HG02759 (cell line): ENCODE results near the gene COL26A1.
"Not testable (repeated sequence)": the region's sequence is repeated elsewhere in the genome, so short reads cannot be mapped to it uniquely, and the experiment has no call there.

ENCODE experiments used
- ATAC-seq: cut with Tn5 transposase; IDR thresholded peaks from one replicate; pipeline ENCODE4 v1.9.1; 2021; ENCODE audit warnings: mild to moderate bottlenecking, moderate library complexity; ENCODE audit not compliant: unreplicated experiment

Gene COL26A1

DNA sequence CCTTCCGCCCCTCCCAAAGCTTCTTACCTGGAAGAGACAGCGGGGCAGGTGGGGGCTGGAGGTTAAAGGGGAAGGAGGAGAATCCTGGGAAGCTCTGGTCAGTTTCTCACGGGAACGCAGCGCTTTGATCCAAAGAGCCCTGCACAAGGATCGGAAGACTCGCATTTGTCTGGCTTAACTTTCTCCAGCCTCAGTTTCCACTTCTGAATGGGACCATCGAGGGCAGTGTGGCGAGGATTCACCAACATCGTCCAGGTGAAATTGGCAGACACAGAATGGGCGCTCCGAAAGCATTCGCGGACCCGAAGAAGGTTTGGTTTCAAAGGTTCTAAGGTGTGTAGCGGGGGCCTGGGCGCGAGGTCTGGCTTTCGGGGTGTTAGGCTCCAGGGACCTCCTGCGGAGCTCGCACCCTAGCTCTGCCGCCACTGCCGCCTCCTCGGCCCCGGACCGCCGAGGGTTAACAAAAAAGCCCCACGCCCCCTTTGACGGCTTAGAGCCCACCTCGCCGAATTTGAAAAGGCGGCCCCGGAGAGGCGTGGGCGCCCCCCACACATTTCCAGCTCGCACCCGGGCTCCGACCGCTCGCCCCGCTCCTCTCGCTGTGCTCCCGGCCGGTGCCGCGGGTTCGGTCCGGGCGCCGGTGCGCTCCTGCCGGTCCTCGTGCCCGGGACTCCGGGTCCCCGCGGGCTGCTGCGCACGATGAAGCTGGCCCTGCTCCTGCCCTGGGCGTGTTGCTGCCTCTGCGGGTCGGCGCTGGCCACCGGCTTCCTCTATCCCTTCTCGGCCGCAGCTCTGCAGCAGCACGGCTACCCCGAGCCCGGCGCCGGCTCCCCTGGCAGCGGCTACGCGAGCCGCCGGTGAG, at the start of gene COL26A1:
Gene COL26A1, plus strand, starts transcription at position 542 of the 862 bp plus-strand sequence. Its CDS starts 158 bp downstream, at position 700.
- no peak for ATAC-seq

DNA sequence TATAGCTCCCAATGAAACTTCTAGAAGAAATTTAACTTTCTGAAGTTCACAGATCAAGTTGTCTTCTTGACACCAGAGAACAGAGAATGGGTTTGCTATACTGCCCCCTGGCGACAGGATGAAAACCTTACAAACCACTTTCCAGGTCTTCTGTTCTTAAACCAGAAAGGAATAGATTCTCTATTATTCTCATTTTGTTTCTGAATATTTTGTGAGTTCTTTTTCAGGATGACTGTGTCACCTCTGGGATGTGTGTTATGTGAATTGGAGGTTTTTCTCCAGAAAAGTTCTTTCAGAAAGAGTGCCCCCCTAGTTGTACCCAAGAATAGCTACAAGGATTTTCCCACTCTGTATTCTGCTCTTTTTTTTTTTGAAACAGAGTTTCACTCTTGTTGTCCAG, 47.3 kb upstream of the COL26A1 start:
- ATAC-seq, result no peak

DNA sequence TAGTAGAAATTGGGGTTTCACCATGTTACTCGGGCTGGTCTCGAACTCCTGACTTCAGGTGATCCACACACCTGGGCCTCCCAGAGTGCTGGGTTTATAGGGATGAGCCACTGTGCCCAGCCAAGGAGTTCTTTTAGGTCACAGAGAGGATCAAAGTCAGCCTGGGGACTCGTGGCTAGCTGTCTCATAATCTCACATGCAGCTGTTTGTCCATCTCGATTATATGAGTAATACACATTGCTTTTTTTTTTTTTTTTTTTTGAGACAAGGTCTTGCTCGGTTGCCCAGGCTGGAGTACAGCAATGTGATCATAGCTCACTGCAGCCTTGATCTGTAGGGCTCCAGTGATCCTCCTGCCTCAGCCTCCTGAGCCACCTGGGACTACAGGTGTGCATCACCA, 43.3 kb upstream of the COL26A1 start:
- no peak for ATAC-seq

DNA sequence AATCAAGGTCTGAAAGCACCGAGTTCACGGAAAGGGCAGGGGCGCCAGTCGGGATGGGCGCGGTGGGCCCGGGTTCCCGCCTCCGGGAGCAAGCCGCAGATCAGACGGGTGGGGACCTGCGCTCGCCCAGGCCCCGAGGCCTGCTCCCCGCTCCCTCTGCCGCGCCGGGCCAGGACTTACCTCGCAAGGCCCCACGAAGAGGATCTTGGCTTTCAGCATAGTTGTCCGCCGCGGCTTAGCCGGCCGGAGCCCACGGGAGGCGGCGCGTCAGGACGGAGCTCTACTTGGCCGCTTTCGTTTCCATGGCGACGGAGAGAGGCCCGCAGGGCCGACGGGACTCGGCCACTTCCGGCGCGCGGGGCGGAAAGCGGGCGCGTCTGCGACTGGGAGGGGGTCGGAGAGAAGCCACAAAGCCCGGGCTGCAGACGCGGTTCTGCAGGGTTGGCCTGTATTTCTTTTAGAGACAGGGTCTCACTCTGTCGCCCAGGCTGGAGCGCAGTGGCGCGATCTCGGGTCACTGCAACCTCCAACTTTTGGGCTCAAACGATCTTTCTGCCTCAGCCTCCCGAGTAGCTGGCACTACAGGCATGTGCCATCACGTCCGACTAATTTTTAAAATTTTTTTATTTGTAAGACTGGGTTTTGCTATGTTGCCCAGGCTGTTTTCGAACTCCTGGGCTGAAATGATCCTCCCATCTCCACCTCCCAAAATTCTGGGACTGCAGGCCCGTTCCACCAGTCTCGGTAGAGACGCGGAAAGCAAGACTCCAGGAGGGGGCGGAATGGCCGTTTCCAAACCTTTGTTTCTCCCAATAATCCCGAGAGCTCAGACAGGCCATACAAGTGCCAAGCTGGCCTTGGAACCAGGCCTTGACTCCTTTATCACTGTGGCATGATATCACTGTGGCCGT, 40.9 kb upstream of the COL26A1 start, which contains the start of gene IFT22:
Gene IFT22, minus strand, starts transcription at position 322 of the 911 bp plus-strand sequence. Its CDS starts 103 bp downstream, at position 219.
- peak; percentile 99 for ATAC-seq

DNA sequence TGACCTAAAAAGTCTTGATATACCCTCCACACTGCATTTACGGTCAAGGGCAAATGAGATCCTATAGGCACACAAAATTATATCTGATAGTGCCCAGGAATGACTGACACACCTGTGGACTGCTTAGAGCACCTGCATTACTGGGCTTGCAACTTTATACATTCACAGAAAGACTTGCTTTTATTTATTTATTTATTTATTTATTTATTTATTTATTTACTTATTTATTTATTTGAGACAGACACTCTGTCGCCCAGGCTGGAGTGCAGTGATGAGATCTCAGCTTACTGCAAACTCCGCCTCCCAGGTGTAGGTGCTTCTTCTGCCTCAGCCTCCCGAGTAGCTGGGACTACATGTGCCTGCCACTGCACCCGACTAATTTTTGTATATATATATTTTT, 34.5 kb upstream of the COL26A1 start:
- no peak for ATAC-seq

DNA sequence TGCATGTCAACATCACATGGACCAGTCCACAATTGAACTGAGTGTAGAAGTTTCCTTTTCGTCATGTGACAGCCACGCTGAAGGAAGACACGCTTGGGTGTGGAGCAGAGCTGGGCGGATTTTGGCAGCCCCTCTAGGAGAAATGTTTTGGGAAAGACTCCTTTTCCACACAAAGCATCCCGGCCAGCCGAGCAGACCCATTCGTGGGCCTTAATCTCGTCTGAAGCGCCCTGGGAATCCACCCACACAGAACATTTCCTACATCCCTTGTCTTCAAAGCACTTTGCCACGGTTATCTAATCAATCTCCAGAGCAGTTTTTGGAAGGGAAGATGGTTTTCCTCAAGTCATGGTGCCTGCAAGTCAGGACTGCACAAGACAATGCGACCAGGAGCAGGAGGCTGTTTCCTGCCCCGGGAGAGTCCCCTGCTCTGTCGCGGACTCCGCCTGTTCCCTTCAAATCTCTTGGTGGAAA, 32.6 kb upstream of the COL26A1 start:
- ATAC-seq, result no peak

DNA sequence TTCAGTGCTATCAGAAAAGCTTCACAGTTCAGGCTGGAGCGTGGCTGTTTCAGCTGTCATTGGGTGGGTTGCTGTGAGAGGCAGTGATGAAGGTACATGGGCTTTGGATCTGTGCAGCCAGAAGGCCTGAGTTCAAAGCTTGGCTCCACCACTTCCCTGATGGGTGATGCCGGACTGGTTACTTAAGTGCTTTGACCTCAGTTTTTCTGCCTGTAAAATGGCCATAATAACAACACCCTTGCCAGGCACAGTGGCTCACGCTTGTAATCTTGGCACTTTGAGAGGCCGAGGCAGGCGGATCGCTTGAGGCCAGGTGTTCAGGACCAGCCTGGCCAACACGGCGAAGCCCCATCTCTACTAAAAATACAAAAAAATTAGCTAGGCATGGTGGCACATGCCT, 30.6 kb upstream of the COL26A1 start:
- ATAC-seq, result no peak

DNA sequence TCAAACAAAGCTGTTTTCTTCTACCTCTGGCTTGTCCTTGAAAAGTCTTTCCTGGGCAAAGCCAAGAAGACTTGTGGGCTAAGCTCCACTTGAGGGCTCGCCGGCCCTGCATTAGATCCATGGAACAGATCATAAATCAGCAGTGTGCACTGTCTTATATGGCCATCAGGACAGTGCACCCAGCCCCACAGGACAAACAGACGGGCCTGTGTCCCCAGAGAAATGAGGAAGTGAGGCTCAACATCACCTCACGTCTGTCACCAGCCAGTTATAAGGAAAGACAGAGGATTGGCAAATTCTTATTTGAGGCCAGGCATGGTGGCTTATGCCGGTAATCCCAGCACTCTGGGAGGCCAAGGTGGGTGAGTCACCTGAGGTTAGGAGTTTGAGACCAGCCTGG, 28.8 kb upstream of the COL26A1 start:
- no peak for ATAC-seq

DNA sequence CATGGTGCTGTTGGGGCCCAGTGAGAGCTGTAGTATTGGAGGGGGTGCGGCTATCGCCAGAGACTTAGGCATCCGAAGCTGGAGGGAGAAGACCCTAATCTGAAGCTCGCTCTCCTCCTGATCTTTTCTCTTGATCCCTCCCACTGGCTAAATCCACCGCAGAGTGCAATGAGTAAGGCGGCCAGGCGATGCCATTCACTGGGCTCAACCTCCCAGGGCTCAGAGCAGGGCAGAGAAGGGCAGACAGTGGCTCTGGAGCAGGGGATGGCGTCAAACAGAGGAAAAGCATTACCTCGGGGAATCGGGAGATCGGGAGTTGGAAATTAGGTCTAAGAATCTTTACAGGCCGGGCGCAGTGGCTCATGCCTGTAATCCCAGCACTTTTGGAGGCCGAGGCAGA, 22.3 kb upstream of the COL26A1 start:
- ATAC-seq, result no peak

DNA sequence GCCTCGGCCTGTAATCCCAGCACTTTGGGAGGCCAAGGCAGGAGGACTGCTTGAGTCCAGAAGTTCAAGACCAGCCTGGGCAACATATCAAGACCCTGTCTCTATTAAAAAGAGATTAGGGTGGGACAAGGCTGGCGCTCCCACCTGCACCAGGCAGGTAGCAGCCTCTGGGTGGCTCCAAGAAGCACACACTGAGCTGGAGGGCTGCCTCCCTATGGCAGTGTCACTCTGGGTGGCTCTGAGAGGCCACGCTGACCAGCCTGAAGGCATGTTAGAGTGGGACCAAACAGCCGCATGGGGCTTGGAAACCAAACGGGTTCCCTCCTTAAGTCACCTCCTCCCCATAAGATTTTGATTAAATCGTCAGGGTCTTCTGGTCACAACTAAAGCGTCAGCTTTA, 19.8 kb upstream of the COL26A1 start:
- ATAC-seq, result no peak

DNA sequence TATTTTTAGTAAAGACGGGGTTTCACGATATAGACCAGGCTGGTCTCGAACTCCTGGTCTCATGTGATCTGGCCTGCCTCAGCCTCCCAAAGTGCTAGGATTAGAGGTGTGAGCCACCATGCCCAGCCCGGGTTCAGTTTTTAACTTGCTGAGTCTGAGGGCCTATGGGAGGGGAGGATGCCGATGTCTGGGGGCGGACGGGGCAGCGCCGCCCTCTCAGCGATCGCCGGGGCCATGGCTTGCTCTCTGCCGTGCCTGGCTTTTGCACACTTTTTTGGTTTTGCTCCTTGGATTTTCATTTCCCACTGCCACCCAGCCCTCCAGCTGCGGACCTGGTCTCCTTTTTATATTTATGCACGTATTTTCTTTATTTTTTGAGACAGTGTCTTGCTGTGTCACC, 15.2 kb upstream of the COL26A1 start:
- ATAC-seq, result no peak

DNA sequence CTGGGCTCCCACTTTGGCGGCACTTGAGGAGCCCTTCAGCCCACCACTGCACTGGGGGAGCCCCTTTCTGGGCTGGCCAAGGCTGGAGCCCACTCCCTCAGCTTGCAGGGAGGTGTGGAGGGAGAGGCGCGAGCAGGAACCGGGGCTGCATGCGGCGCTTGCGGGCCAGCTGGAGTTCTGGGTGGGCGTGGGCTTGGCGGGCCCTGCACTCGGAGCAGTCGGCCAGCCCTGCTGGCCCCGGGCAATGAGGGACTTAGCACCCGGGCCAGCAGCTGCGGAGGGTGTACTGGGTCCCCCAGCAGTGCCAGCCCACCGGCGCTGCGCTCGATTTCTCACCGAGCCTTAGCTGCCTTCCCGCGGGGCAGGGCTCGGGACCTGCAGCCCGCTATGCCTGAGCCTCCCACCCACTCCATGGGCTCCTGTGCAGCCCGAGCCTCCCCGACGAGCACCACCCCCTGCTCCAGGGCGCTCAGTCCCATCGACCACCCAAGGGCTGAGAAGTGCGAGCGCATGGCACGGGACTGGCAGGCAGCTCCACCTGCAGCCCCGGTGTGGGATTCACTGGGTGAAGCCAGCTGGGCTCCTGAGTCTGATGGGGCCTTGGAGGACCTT, 14.1 kb upstream of the COL26A1 start:
- not testable (repeated sequence) for ATAC-seq

DNA sequence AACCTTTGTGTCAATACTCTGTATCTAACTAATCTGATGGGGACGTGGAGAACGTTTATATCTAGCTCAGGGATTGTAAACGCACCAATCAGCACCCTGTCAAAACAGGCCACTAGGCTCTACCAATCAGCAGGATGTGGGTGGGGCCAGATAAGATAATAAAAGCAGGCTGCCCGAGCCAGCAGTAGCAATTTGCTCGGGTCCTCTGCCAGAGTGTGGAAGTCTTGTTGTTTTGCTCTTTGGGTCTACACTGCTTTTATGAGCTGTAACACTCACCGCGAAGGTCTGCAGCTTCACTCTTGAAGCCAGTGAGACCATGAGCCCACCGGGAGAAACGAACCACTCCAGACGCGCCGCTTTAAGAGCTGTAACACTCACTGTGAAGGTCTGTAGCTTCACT, 13.4 kb upstream of the COL26A1 start:
- not testable (repeated sequence) for ATAC-seq

DNA sequence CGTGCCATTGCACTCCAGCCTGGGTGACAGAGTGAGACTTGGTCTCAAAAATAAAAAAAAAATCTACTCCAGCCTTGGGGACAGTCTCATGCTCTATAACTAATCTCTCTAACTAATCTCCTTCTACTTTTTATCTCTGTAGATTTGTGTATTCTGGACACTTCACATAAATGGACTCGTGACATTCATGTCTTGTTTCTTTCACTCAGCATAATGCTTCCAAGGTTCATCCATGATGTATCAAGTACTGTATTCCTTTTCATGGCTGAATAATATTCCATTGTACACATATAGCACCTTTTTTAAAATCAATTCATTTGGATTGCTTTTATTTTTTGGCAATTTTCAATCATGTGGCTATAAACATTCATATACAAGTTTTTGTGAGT, 9.8 kb upstream of the COL26A1 start:
- ATAC-seq, result no peak

DNA sequence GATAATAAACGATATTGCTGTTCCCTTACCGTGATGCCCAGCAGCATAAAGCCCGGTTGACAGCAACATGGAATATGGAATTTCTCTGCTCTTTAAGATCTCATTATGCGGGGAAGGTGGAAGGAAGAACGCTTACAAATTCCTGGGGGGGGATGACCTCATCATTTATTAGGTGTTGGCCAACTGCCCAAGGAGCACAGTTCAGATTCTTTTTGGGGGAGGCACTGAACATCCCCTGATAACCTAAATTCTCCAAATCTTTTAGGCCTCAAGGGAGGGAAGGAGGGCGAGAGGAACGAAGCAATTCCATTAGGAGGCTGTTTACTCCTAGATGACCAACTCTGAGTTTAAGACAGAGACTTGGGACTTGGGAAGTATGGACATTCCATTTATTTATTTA, 5.2 kb upstream of the COL26A1 start:
- no peak for ATAC-seq

DNA sequence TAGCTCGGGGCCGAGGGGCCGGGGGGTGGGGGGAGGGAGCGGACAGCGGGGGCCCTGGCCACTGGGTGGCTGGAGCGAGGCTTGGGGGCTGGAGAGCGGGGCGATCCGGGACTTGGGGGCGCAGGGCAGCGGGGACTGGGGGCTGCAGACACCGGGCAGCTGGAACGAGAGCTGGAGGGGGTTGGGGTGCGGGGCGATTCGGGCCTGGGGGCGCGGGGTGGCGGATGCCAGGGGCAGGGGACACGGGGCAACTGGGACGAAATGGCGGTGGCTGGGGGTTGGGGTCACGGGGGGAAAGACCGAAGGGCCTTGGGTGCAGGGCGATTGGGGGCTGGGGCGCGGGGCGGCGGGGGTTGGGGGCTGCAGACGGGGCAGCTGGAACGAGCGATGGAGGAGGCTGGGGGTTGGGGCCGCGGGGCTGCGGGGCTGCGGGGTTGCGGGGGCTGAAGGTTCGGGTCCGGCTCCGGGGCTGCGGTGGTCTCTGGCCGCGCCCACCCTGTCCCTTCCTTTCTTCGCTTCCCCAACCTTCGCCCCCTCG, 590 bp downstream of the COL26A1 start:
- no peak for ATAC-seq

DNA sequence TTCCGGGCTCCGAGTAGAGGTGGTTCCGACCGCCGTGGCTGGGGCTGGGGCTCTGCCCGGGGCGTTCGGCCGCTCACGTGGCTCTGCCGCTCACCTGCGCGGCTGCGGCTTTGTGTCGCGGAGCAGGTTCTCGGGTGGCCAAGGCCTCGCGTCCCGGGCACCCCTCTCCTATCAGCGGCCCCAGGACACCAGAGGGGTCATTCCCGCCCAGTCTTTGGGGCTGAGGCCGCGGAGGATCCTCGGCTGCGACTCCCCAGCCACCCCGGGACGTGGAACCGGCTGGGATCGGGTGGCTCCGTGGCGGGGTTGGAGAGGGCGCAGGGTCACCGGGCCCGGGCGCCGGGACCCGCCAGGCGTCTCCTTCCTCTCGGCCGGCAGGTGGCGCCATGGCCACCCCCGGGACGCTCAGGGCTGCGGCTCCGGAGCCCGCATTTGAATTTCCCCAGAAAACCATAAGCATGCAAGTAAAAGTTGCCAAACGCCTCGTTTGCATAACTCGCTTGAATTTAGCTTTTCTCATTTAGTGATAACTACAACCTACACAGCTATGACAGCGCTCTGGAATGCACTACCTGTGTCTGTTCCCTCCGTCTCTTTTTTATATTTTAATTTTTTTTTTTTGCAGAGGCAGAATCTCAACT, 1.2 kb downstream of the COL26A1 start:
- peak; percentile 76 for ATAC-seq

DNA sequence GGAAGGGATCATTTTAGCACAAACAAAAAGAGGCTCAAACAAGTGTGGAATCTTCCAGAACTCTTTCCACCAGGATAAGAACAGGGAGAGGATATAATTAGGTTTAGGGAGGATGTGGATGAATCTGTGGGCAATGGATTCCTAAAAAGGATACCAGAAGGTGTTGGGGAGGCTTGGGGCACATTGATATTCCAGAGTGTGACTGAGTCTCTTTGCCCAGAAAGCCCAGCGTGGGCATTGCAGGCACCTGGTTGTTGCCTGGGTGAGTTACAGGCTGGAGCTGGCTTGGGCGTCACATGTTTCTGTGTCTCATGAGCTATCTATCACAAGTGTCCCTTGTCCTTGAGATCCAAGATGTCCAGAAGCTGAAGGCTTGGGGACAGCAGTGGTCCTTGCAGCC, 3.3 kb downstream of the COL26A1 start:
- ATAC-seq, result no peak

DNA sequence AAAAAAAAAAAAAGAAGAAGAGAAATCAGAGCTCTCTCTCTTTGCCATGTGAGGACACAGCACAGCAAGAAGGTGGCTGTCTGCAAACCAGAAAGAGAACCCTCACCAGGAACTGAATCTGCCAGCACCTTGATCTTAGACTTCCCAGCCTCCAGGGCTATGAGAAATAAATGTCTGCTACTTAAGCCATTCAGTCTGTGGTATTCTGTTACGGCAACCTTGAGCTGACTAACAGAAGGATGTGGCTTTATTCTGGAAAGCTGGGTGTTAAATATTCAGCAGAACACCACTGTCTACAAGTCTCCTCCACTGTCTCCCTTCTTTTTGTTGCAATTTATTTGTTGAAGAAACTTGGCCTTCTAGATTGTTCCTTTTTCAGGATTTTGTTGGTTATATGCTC, 5.0 kb downstream of the COL26A1 start:
- no peak for ATAC-seq

DNA sequence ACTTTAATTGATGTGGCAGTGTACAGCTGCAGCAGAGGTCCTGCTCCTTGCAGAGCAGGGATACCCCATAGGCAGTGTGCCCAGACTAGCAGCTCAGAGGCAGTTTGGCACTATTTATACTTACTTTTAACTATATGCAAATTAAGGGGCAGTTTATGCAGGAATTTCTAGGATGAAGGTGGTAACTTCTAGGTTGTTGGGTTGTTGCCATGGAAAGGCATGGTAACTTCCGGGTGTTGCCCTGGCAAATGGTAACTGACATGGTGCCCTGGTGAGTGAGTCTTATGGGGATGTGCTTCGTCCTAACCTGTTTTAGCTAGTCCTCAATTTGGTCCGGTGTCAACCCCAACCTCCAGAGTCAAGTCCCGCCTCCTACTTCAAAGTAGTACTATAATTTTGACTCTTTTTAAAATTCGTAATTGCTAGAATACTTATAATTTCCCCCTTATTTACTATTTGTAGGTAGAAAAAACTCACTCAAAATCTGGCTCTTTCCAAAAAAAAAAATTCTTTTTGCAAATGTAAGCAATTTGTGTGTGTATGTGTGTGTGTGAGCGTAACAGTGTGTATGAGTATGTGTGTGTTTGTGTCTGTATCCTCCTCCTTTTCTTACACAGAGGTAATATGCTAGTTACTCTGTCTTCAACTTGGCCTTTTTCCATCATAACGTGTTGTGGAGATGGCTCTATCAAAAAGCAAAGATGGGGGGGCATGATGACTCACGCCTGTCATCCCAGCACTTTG, 5.9 kb downstream of the COL26A1 start:
- ATAC-seq, result no peak
